ENCODE data around the gene AFM.

Gene AFM

GRCh38 chr4:73481358-73481757, at the start of gene AFM:
Gene AFM (plus strand): TSS chr4:73481745. CDS start chr4:73481776, 31 bp downstream.
- DNase-seq: no peak

GRCh38 chr4:73431813-73432168, 49.8 kb upstream of the AFM start:
- DNase-seq: no peak

- no peak for DNase-seq
Observed at GRCh38 chr4:73432169-73433000, 49.2 kb upstream of the AFM start.

GRCh38 chr4:73433140-73433539, 48.4 kb upstream of the AFM start:
- no peak for DNase-seq

- DNase-seq: no peak
Observed at GRCh38 chr4:73434311-73434710, 47.2 kb upstream of the AFM start.

GRCh38 chr4:73435984-73436383, 45.6 kb upstream of the AFM start, which contains the start of gene AFP:
Gene AFP (plus strand): TSS chr4:73436221. CDS start chr4:73436263, 42 bp downstream.
- no peak for DNase-seq

- DNase-seq: no peak
Observed at GRCh38 chr4:73436674-73437557, 44.6 kb upstream of the AFM start.

GRCh38 chr4:73437558-73437956, 44.0 kb upstream of the AFM start:
- DNase-seq: no peak

GRCh38 chr4:73438048-73438447, 43.5 kb upstream of the AFM start:
- no peak for DNase-seq

- no peak for DNase-seq
Observed at GRCh38 chr4:73438582-73439215, 42.8 kb upstream of the AFM start.

GRCh38 chr4:73439445-73439844, 42.1 kb upstream of the AFM start:
- no peak for DNase-seq

- DNase-seq: no peak
Observed at GRCh38 chr4:73439991-73440390, 41.6 kb upstream of the AFM start.

- DNase-seq: no peak
Observed at GRCh38 chr4:73440653-73441052, 40.9 kb upstream of the AFM start.

- DNase-seq: no peak
Observed at GRCh38 chr4:73442275-73442674, 39.3 kb upstream of the AFM start.

GRCh38 chr4:73443224-73443623, 38.3 kb upstream of the AFM start:
- no peak for DNase-seq

- no peak for DNase-seq
Observed at GRCh38 chr4:73445383-73446335, 35.9 kb upstream of the AFM start.

GRCh38 chr4:73446336-73446938, 35.1 kb upstream of the AFM start:
- no peak for DNase-seq

- DNase-seq: no peak
Observed at GRCh38 chr4:73447671-73448070, 33.9 kb upstream of the AFM start.

- no peak for DNase-seq
Observed at GRCh38 chr4:73448448-73449203, 32.9 kb upstream of the AFM start.

- DNase-seq: no peak
Observed at GRCh38 chr4:73450398-73451004, 31.0 kb upstream of the AFM start.

GRCh38 chr4:73451404-73451803, 30.1 kb upstream of the AFM start:
- no peak for DNase-seq

Measured in stimulated activated CD8-positive, alpha-beta memory T cell treated with anti-CD3 and anti-CD28 coated beads, Interleukin-4, amount 100 ng/mL, for 48 hours (primary cell).